NCI-H2029 (cell line): Measurements from ENCODE around the gene OBP2A.

Experiments
- DNase-seq: peaks from one replicate; lab custom pipeline; 2025; lab: John Stamatoyannopoulos, UW

OBP2A gene

DNA sequence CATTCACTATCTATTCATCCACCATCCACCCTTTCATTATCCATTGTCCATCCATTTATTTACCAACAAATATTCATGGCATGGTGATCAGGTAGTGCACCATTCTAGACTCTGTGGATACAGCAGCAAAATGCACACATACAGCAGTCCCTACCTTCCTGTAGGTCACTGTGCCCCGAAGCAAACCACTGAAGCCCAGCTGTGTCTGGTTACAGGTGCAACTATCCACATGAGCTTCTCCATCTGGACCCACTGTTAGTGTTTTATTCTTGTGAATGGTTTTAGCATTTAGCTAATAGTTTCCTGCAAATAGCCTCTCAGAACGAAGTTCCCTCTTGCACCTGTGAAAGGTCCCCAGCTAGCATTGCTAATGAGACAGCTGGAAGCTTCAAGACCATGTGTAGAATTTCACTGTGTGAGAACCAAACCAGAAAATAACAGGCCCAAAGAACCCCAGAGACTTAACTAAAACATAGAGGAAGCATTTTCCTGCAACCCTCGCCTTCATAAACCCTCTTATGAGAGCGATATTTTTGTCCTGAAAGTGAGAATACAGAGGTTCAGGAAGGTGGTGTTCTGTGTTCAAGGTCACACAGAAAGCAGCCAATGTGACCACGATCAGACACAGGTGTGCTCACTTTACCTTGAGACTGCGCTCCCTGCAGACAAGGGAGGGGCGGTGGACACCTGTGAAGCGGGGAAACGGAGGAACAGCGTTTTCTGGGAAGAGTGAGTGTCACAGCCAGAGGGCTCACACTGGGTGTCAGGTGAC, 34.1 kb downstream of the OBP2A start:
- DNase-seq, result no peak

DNA sequence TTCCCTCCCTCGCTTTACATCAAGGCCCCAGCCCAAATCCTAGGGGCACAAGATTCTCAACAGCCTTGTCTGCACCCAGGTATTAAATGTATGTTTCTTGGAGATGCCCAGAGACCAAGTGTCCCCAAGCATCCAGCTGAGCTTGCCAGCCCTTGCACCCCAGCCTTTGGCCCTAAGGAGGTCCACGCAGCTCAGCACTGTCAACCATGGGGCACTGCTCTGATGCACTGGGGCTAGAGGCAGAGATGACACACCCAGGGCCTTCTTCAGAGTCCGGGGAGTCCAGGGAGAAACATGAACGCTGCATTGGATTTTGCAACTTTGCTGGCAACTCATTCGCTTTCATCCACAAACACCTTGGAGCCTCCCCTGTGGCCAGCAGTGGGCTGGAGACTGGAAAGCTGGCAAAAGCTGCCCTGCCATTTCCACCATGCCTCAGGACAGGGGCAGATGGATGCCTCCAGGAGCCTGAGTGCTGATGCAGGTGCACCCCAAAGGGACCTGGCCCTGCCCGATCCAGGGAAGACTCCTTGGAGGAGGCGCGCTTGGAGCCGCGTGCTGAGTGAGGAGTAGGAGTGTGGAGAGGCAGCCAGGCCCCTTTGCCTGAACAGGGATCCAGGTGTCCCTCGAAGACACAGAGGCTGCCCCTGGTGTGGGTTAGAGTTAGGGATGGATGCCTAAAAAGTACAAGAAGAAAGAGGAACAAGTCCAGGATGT, 34.9 kb downstream of the OBP2A start:
- no peak for DNase-seq

DNA sequence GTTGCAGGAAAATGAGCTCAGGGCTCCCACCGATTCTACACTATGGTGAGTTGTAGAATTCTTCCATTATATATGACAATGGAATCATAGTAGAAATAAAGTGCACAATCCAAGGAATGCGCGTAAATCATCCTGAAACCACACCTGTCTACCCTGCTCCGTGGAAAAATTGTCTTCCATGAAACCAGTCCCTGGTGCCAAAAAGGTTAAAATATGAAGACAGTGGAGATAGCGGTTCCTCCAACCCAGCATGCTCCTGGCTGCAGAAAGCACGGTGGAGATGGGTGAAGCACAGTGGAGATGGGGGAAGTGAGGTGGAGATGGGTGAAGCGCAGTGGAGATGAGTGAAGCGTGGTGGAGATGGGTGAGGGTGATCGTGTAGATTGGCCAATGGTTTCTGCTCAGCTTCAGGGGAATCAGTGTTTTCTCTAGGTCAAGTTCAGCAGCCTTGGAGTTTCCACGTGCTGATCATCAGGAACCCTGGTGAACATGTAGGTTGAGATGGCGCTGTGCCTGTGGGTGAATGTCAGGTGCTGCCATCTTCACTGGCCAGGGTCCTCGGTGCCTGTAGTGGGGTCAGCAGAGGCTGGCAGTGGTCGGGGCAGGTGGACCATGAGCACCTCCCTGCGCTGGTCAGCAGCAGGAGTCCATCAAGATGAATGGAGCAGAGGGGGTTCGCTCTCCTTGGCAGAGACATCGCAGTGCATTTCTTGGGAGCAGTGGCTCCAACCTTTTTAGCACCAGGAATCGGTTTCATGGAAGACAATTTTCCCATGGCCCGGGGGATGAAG, 35.9 kb downstream of the OBP2A start:
- DNase-seq, result no peak

DNA sequence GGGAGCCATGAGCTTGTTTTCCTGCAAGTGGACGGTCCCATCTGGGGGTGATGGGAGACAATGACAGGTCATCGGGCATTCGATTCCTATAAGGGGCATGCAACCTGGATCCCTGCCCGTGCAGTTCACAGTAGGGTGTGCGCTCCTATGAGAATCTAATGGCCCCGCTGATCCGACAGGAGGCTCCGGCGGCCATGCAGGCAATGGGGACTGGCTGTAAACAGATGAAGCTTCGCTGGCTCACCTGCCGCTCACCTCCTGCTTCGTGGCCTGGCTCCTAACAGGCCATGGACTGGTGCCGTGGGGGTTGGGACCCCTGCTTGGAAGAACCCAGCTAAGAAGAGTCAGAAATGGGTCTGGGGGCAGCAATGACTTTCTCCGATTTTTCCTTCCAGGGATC, 36.6 kb downstream of the OBP2A start:
- DNase-seq, result no peak

DNA sequence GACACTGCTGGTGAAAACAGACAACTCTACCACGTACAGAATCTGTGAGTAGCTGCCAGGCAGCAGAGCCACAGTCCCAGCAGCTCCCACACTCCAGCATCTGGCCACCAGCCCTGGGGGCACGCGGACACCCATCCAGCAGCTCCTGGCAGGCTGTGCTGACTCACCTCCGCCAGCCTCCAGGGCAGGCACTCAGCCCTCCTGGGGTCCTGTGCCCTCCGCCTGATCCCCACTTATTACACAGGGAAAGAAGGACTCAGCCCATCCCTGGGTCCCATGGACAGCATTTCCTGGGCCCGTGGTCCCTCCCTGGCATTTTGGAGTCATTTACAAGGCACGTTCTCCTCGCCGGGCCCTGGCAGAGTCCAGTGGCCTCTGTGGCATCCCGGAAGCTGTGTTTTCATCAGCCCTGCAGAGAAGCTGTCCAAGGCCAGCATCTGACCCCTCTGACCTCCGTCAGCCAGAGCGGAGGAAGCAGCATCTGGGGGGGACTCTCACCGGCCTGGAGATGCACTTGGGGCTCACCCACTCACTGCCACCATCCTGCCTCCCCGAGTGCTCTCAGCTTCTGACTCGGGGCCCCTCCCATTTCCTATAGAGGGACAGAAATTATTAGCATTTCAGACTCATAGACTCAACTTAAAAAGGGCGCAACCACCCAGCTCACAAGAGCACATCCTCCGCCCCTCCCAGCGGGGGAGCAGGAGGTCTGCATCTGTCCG, 37.2 kb downstream of the OBP2A start:
- no peak for DNase-seq

DNA sequence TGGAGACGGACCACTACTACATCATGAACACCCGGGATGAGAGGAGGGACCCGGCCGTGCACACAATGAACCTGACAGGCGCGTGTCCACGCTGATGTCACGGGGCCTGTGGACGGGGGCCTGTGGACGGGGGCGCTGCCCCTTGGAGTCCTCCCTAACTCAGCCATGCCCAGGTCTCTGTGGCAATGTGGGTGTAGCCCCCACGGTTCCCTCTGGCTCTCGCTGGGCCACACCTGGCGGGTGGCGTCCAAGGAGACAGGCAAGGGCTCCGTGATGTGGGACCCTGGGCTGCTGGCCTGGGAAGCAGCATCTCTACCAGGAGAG, 37.7 kb downstream of the OBP2A start:
- DNase-seq, result no peak

DNA sequence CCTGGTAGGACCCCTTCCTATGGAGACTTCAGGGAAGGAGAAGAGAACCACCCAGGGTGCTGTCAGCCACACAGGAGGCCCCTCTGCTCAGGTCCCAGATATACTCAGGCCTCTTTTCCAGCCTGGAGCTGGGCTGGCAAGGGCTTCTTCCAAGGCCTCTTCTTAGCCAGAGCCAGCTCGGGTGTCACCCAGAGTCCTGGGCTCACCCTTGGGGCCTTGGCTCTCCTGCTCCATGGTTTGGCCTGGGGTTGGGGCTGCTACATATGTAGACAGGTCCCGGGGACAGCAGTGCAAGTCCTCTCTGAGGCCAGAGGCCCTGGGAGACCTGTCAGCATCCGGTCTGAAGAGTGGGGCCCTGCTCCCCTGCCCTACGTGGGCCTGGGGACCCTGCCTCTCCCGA, 38.4 kb downstream of the OBP2A start:
- no peak for DNase-seq

DNA sequence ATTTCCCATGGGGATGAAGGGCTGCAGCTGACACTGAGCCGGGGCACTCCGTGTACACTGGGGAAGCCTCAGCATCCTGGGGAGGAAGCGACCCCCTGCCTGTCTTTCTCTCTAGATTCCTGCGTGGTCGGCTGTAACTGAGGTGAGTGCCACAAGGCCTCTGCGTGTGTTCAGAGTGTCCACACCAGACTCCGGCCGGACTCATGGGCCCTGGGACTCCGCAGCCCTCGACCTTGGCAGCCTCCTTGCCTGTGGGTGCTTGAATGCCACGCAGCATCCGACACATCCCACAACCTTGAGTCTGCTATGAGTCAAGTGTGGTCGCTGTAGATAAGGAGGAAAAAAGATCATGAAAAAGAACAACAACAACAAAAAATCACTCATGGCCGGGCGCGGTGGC, 39.0 kb downstream of the OBP2A start:
- no peak for DNase-seq

DNA sequence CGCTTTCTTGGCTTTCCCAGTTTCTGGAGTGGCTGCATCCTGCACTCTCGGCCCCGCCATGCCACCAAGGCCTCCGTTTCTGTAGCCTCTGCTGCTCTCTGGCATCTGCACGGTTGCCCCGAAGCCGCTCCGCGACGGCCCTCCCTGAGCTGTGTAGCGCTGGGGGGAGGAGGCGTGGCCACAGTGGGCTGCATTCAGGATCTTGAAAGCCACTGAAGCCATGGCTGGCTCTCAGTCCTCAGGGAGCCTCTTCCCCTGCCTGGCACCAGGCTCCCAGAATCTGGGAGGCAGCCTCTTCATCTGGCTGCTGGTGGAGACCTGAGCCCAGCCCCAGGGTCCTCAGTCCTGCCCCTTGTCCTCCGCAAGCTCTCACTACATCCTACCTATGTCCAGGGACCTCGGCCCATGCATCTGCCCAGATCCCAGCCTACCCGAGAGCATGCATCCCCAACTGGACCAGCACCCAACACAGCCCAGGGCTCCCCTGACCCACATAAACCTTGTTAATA, 40.7 kb downstream of the OBP2A start:
- DNase-seq, result no peak

DNA sequence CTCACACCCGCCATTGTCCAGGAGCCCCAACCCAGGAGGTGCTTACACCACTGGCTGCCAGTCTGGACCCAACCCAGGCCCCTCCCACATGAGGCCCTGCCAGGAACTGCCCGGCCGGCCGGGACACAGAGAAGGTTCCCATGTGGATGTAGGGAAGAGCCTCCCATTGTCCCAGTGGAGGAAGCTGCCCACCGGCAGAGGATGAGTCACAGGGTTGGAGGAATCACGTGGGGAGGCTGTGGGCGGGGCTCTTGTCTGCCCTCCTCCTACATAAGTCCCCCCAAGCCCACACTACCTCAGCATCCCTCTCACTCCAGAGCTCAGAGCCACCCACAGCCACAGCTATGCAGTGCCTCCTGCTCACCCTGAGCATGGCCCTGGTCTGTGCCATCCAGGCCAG, 41.7 kb downstream of the OBP2A start:
- no peak for DNase-seq

DNA sequence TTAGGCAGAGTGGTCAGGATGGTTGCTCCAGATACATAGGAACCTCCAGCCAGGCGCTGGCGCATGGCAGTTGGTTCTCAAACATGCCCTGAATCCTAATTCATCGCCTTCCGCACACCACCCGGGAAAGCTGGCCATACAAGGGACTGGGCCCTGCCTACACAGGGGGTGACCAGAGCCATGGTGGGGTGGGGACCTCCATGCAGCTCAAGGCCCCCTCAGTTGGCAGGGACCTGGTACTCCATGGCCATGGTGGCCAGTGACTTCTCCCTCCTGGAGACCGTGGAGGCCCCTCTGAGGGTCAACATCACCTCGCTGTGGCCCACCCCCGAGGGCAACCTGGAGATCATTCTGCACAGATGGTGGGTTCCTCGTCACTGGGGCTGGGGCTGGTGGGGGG, 42.4 kb downstream of the OBP2A start:
- no peak for DNase-seq

DNA sequence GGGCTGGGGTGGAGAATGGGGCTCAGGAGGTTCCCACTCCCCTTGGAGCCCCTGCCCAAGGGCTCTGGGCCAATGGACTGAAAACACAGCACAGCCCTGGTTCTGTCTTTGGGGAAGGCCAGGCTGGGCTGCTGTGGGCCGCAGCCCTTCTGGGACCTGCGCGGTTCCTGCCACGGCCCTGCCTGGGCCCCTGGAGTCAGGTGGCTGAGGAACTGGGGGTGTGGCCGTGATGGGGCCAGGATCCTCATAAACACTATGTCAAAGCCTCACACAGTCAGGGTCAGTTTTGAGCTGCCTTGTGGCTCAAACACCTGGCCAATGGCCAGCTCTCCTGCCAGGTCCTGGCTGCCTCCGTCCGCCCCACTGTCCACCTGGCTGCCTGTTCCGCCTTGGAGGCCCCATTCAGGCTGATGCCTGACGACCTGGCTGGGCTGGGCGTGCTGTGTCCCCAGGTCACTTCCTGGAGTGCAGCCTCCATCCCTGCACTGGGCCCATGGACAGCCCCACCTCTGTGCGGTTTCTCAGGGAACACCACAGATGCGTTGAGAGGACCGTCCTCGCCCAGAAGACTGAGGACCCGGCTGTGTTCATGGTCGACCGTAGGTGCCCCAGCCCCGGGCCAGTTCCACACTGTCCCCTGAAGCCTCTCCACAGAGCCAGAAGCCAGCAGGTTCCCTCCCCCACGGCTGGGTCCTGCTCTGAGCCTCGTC, 43.1 kb downstream of the OBP2A start:
- DNase-seq, result no peak

DNA sequence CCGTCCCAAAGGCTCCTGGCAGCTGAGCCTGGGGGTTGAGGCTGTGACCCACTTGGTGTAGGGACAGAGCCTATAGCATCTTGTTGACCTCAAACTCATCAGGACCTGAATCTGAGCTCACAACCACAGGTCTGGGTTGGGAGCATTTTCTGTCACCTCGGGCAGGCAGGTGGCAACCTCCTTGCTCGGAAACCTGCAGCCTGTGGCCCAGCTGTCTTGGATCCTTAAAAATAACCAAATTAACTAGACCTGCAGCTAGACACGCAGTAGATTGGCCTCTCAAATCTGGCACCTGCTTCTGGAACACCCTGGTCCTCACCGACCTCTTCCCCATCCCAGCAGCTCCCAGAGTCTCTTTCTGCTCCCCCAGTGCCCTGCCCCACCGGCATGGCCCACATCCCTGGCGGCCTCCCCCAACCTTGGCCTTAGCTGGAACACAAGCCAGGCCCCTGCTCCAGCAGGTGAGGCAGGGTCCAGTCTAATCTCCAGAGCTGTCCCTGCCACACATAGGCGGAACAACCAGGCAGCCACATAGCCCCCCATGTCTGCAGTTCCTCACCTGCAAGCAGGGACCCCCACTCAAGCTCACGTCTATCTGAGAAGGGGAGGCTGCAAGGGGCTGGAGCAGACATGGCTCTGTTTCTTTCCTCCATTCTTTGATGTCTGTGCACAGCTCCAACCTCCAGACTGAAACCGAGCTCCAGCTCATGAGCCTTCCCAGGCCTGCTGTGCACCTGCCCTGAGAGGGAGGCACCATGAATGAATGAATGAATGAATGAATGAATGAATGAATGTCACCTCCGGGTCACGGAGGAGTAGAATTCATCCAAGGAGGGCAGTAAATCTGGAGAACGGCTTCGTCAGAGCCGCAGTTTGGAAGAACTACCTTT, 43.9 kb downstream of the OBP2A start:
- DNase-seq, result no peak

DNA sequence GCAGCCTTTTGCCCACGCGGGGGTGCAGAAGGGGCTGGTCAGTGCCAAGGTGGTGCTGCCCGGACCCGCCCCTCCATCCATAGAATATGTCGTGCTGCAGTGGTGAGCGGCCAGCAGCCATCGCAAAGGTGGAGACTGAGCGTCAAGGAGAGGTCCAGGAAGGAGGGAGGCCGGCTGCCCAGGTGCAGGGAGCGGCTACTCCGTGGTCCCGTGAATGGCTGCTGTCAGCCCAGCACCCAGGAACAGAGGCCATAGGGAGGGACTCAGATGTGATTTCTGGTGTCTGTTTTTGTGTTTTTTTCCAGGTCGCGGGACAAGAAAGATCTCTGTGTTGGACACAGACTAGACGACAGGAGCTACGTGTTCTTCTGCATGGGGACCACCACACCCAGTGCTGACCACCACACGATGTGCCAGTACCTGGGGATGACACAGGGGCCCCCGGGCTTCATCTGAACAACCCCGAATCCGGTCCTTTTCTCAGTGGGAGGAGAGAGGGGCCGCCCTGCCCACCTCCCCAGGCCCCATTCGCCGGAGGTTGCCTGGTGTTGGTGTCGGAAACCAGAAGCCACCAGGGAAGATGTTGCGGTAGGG, 44.7 kb downstream of the OBP2A start:
- DNase-seq, result no peak

DNA sequence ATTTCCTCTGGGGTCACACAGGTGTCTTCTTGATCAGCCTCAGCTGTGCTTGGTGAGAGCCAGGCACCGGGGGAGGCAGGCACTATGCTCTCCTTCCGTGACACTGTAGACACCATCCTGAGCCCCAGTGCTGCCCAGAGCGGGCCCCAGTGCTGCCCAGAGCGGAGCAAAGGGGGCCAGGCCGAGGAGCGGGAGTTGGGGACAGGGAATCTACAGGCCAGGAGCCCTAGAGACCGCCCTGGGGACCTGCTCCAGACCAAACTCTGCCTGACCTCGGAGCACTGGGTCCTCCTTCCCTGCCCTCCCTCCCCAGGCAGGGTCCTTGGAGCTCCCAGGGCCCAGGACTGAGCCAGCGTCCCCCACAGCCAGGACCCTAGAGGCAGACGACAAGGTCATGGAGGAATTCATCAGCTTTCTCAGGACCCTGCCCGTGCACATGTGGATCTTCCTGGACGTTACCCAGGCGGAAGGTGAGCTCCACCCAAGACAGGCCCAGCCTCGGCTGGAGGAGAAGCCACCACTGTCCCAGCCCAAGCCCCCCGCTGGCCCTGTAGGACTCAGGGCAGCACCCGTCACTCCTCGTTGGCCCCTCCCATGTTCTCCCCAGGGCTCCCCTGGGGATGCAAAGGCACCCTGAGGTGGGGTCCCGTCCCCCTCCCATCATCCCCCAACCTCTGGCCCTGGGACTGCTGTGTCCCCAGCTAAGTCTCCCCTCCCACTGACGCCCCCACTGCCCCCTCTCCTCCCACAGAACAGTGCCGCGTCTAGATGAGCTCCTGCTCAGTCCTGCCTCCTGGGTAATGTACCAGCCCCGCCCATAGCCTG, 45.8 kb downstream of the OBP2A start:
- DNase-seq, result no peak

DNA sequence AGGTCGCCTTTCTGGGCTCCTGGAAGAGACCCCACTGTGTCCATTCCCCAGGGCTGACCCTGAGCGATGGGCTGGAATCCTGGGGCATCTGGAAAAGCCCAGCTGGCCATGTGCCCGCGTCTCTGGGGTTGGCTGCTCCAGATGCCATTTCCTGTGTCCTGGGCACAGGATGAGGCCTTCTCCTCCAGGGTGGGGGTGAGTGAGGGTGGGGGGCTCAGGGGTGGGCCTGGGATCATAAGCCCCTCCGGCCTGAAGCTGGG, 46.3 kb downstream of the OBP2A start:
- no peak for DNase-seq

DNA sequence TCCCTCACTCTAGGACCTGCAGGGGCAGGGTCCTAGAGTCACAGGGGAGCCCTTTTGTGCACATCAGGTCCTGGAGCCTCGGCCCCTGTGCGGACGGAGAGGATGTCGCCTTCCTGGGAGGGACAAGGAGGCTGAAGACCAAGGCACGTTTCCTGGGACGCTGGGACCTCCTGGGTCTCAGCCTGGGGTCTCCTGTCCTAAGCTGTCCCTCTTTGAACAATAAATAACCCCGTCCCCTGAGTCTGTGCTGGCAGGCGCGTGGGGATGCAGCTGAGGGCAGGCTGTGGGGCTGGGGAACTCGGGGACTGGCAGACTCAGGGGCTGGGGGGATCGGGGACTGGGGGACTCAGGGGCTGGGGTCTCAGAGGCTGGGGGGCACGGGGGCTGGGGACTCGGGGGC, 46.7 kb downstream of the OBP2A start:
- no peak for DNase-seq

DNA sequence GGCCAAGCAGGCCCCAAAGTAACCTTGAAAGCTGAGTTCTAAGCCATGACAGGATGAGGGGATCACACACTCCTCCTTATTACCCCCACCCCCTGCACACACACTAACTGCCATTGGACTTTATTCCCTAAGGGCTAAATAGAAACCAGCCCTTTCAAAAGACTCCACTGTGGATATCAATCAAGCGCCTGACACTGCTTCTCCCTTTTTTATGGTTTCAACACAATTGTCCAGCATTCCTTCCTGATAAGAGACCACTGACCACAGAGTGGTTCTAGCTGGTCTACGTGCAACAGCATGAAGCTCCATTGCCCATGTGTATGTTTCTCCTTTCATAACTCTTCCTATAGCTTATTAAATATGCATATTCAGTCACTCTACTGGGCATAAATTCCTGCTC, 50.3 kb downstream of the OBP2A start:
- no peak for DNase-seq
